Pancreas (tissue), 10 donors: ENCODE measurements around the gene ABCC9. TPM values are rescaled to one million over a fixed set of nuclear protein-coding genes. Genes with fewer than 3 reads are reported as not detected.

Source experiments
- ATAC-seq, 4 donors: fragments of 200-7000 bp; cut with Tn5 transposase; one replicate each; pipeline versions ENCODE4 v1.8.0 to v1.9.1; 2020; ENCODE audit warnings: mild to moderate bottlenecking in 4 of 4, moderate library complexity in 4 of 4
- DNase-seq, 6 donors: peaks; one replicate each; pipeline ENCODE4 v3.0.0-alpha.2; 2020
- FAIRE-seq: peaks from 2 replicates; lab custom pipeline; 2012; peaks lifted over from hg19 to GRCh38; lab: Jason Lieb, UNC
- H3K27ac ChIP-seq, 4 donors: fragments of 200-600 bp; sonication (generic); 1 replicate in 3 of 4; 2 replicates in 1 of 4; pipeline versions ENCODE4 v1.5.0 to v1.8.0; 2020
- H3K27me3 ChIP-seq, 4 donors: fragments of 200-600 bp; one replicate each; pipeline ENCODE4 v1.8.0; 2021
- H3K36me3 ChIP-seq, 3 donors: fragments of 200-600 bp; sonication (generic) in 1 of 3; one replicate each; pipeline versions ENCODE4 v1.5.0 to v1.8.0; 2020 to 2021
- H3K4me1 ChIP-seq, 3 donors: fragments of 200-600 bp; one replicate each; pipeline ENCODE4 v1.8.0; 2021
- H3K4me3 ChIP-seq, 4 donors: fragments of 200-600 bp; sonication (generic) in 2 of 4; one replicate each; pipeline versions ENCODE4 v1.5.0 to v1.8.0; 2020 to 2021
- H3K9me3 ChIP-seq, 4 donors: fragments of 200-600 bp; one replicate each; pipeline ENCODE4 v1.8.0; 2021
- CTCF ChIP-seq, 4 donors: fragments of 200-600 bp; sonication (generic) in 3 of 4; IDR thresholded peaks; one replicate each; pipeline versions ENCODE4 v1.5.0 to v1.8.0; 2021; ENCODE audit warnings: antibody characterized with exemption in 4 of 4
- WGBS, 2 donors: extraction: QIAGEN DNeasy Blood & Tissue Kit; methylation state at CpG; one replicate each; pipeline ENCODE4 v1.1.7; 2013; 5-methylcytosine and 5-hydroxymethylcytosine counted together
- intact Hi-C, 3 donors: fragments of 100-400 bp; cut with DNase I; formaldehyde crosslinking; loops; one replicate each; pipeline versions ENCODE4 v1.11.1 to v1.14.2; 2022
- polyA plus RNA-seq, 2 donors: library from polyadenylated mRNA; stranded (reverse); fragments of 200-250 nt; gene quantifications; one replicate each; pipeline ENCODE4 v1.2.3, GENCODE V29; 2013
- total RNA-seq, 6 donors: library from RNA; stranded (reverse); fragmentation: NEBNext Ultra II Directional in 4 of 6; extraction: Animal tissue kit (Norgen Biotek cat#: 25700) in 4 of 6; gene quantifications; one replicate each; pipeline versions ENCODE4 v1.2.1 to v1.2.4, GENCODE V29; 2021 to 2023
- donor health status: healthy with polysubstance abuse.
- donor health status: DM: no; HTN: no; CAD: no; lungs with moderate emphysema.
- donor health status: DM: no; HTN: no; CAD: no.
- donor health status: control.
- donor health status: control.
- donor health status: Bipolar disorder and iron deficiency.
- donor health status: DM: yes; HTN: yes; CAD: no.
- donor health status: DM: no; HTN: no; CAD: no.
- donor health status: DM: no; HTN: no; CAD: no.
- donor health status: DM: yes; HTN: yes; CAD: no.

The ABCC9 gene
- total and polyA plus RNA-seq, 8 donors = 1.4 to 19.3 (median 5.5) TPM

- no peak for FAIRE-seq
- H3K9me3 ChIP-seq = no peaks in the 10 kb centered on the region
- intact Hi-C loops = no loop called here
- H3K36me3 ChIP-seq = no peaks in the 10 kb centered on the region
- no peak for TF ChIP-seq CTCF (IDR thresholded peaks at IDR 0.05)
- no peak overlapping the region for H3K4me3 ChIP-seq
- no peaks in the 10 kb centered on the region for H3K27me3 ChIP-seq
- WGBS, 2 donors = 78% methylated on average over 2 of the region's 2 CpGs
- no peak overlapping the region for H3K27ac ChIP-seq
- peaks cover 0 to 11% (median 8%) of the 10 kb centered on the region in 3 donors for H3K4me1 ChIP-seq
- ATAC-seq = no peak
- DNase-seq = no peak
These were observed 45.6 kb downstream of the ABCC9 start for GRCh38 chr12:21895651-21896050.

GRCh38 chr12:21894792-21895595, 46.2 kb downstream of the ABCC9 start:
- 61 to 65% methylated on average over 4 of the region's 4 CpGs for WGBS, 2 donors
- no peak for TF ChIP-seq CTCF (IDR thresholded peaks at IDR 0.05)
- no peak overlapping the region for H3K4me3 ChIP-seq
- ATAC-seq (no peak), DNase-seq (no peak), FAIRE-seq (peak; percentile 47)
- no peak overlapping the region for H3K27ac ChIP-seq
- intact Hi-C loops = no loop called here
- no peaks in the 10 kb centered on the region for H3K27me3 ChIP-seq
- no peaks in the 10 kb centered on the region for H3K36me3 ChIP-seq
- H3K4me1 ChIP-seq = peaks cover 0 to 11% (median 8%) of the 10 kb centered on the region in 3 donors
- no peaks in the 10 kb centered on the region for H3K9me3 ChIP-seq

GRCh38 chr12:21893924-21894323, 47.3 kb downstream of the ABCC9 start:
- Histone ChIP-seq H3K9me3 (no peaks in the 10 kb centered on the region), H3K27me3 (no peaks in the 10 kb centered on the region), H3K4me3 (no peak overlapping the region), H3K36me3 (no peaks in the 10 kb centered on the region), H3K27ac (no peak overlapping the region), H3K4me1 (peaks cover 0 to 11% (median 8%) of the 10 kb centered on the region in 3 donors)
- FAIRE-seq (no peak), ATAC-seq (no peak), DNase-seq (no peak)
- 87 to 91% methylated on average over 4 of the region's 4 CpGs for WGBS, 2 donors
- intact Hi-C loops = no loop called here
- TF ChIP-seq CTCF (IDR thresholded peaks at IDR 0.05) = no peak

- H3K4me1 ChIP-seq = peaks cover 0 to 11% (median 8%) of the 10 kb centered on the region in 3 donors
- ATAC-seq (no peak), DNase-seq (no peak), FAIRE-seq (no peak)
- 38 to 47% methylated on average over 1 of the region's 1 CpG for WGBS, 2 donors
- intact Hi-C loops = no loop called here
- H3K27me3 ChIP-seq = no peaks in the 10 kb centered on the region
- H3K9me3 ChIP-seq = no peaks in the 10 kb centered on the region
- no peak overlapping the region for H3K27ac ChIP-seq
- no peak overlapping the region for H3K4me3 ChIP-seq
- no peak for TF ChIP-seq CTCF (IDR thresholded peaks at IDR 0.05)
- H3K36me3 ChIP-seq = no peaks in the 10 kb centered on the region
These were observed 48.9 kb downstream of the ABCC9 start for GRCh38 chr12:21892341-21892740.

- TF ChIP-seq CTCF (IDR thresholded peaks at IDR 0.05) = no peak
- WGBS, 2 donors = 52 to 55% methylated on average over 2 of the region's 2 CpGs
- no peaks in the 10 kb centered on the region for H3K9me3 ChIP-seq
- intact Hi-C loops = no loop called here
- ATAC-seq (peak; percentile 64 to 79 (median 71)), FAIRE-seq (peak; percentile 57), DNase-seq (peak in 4 of 6 donors; percentile 4 to 28 (median 14))
- no peaks in the 10 kb centered on the region for H3K36me3 ChIP-seq
- H3K27ac ChIP-seq = no peak overlapping the region
- no peak overlapping the region for H3K4me3 ChIP-seq
- no peaks in the 10 kb centered on the region for H3K27me3 ChIP-seq
- H3K4me1 ChIP-seq = peaks cover 0 to 11% (median 8%) of the 10 kb centered on the region in 3 donors
These were observed 49.4 kb downstream of the ABCC9 start for GRCh38 chr12:21891751-21892217.
